Coronary artery (tissue), 2 donors: Measurements from ENCODE around the gene NGB.
"Not testable (repeated sequence)": the region's sequence is repeated elsewhere in the genome, so short reads cannot be mapped to it uniquely, and the experiment has no call there.

ENCODE experiments used
- DNase-seq: peaks from one replicate; pipeline ENCODE4 v3.0.0-alpha.2; 2017; ENCODE audit warnings: low spot score
- H3K27ac ChIP-seq, 2 donors: fragments of 200-600 bp; sonication (generic); one replicate each; pipeline ENCODE4 v1.5.1; 2016 to 2019
- H3K4me3 ChIP-seq: fragments of 200-600 bp; sonication (generic); 2 replicates; pipeline ENCODE4 v1.5.1; 2016; ENCODE audit warnings: mild to moderate bottlenecking, moderate library complexity
- CTCF ChIP-seq: fragments of 200-600 bp; sonication (generic); IDR thresholded peaks from one replicate; pipeline ENCODE4 v1.5.1; 2019; ENCODE audit warnings: antibody characterized with exemption

The NGB gene

GRCh38 chr14:77296155-77296554 is 25.1 kb upstream of the NGB start:
- no peak for DNase-seq
- H3K27ac ChIP-seq = no peak overlapping the region
- H3K4me3 ChIP-seq = no peak overlapping the region
- no peak for TF ChIP-seq CTCF

DNA sequence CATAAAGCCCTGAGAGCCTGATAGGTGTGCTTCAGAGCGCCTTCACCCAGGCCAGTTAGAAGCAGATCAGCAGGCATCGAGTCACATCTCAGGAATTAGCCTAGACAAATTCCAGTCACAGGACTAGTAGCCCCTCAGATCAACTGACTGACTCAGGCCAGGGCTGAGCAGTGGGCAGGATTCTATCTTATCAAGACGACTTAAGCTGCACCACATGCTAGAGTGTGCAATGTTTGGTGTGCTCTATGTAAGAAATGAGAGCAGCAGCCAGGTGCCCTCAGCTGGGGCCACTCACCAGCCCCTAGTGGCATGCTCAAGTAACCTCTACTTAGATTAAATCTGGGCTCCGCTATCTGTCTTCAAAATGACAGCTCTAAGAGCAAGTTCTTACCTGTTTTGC is 19.7 kb upstream of the NGB start:
- Histone ChIP-seq H3K4me3 (no peak overlapping the region), H3K27ac (no peak overlapping the region)
- TF ChIP-seq CTCF = no peak
- no peak for DNase-seq

DNA sequence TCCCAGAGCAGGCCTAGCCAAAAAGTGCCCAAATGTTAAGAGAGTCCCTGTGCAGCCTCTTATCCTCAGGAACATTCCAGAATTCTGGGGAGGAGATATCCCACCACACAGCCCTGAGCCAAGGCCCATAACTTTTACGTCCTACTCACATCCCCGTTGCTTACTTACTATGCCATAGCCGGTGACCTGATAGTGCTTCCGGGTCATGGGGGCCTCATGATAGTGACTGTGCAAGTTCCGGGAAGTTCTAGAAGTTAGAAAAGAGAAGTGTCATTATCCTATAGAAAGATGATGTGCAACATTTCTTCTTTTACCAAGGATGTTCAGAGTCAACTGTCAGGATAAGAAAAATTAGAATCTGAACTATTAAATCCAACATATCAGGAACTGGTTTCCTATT is 15.6 kb upstream of the NGB start:
- TF ChIP-seq CTCF = no peak
- DNase-seq = no peak
- Histone ChIP-seq H3K4me3 (no peak overlapping the region), H3K27ac (no peak overlapping the region)

DNA sequence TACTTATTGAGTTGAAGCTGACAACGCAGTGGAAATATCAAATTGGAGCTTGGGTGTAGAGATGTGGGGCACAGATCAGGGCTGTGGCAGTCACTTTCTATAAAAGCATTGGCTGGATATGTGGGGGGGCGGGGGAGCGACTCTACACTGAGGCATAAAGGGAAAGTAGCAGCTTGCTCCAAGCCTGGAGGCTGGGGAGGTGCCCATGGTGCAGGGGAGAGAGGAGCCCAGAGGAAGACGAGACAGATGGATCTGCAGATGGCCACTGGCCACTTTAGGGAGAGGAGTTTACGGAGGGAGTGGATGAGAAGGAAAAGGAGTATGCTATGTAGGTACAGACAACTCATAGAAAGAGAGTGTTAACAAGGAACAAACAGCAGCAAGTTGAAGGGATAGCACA is 13.5 kb upstream of the NGB start:
- no peak overlapping the region for H3K4me3 ChIP-seq
- no peak for DNase-seq
- no peak for TF ChIP-seq CTCF
- H3K27ac ChIP-seq = no peak overlapping the region

GRCh38 chr14:77284066-77284465 is 13.1 kb upstream of the NGB start:
- H3K27ac ChIP-seq = no peak overlapping the region
- DNase-seq = no peak
- no peak overlapping the region for H3K4me3 ChIP-seq
- TF ChIP-seq CTCF = no peak

DNA sequence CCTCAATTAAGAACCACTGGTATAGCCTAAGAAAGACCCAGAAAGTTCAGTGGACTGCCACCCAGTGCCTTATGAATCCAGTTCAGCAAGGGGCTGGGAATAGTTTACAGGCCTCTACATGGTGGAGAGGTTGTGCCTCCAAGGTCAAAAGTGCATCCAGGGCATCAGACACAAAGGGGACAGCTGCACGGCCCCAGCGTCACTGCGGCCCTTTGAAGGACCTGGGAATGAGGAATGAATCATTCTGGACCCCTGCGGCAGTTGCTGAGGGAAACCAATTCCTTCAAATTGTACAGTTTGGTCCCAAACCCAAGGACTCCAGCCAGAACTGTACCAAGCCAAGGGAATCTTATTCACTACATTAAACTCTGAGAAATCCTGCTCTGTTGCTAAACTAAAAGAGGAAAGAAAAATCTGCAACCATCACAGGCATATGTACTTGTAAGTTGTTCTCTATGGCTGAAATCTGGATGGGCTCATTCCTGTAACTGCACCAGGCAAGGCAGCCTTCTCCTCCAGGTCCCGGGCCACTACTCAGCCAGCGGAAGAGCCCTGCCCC is 10.9 kb upstream of the NGB start:
- no peak for DNase-seq
- no peak overlapping the region for H3K27ac ChIP-seq
- TF ChIP-seq CTCF = no peak
- H3K4me3 ChIP-seq = no peak overlapping the region

DNA sequence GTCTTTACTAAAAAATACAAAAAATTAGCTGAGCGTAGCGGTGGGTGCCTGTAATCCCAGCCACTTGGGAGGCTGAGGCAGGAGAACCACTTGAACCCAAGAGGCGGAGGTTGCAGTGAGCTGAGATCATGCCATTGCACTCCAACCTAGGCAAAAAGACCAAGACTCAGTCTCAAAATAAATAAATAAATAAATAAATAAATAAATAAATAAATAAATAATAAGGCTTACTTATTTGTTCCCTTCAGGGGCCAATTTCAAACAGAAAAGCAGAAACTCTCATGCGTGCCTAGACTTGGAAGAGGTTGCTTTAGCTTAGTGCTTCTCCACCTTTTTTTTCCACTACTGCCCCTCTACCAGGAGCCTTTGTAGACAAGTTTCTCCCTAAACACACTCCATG is 9.9 kb upstream of the NGB start:
- not testable (repeated sequence) for H3K27ac ChIP-seq, DNase-seq, H3K4me3 ChIP-seq

DNA sequence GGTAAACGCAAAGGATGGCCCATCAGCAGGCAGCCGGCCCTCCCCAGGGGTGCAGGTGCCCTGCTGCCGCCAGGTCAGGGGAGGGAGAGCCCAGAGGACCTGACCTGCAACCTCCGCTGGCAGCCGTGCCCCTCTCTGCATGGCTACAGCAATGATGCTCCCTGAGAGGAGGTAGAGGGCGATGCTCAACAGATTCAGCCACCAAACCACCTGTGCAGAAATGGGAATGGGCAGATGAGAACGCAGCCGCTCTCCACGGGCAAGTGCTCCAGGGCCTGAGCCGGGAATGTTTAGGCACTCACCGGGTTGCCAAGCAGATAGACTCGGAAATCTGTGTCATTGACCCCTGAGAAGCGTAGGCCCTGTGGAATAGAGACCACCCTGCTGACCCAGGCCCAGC is 8.7 kb upstream of the NGB start:
- Histone ChIP-seq H3K27ac (no peak overlapping the region), H3K4me3 (no peak overlapping the region)
- no peak for TF ChIP-seq CTCF
- no peak for DNase-seq
